HepG2 (cell line): Measurements from ENCODE around the gene KDM4B. TPM values are rescaled to one million over a fixed set of nuclear protein-coding genes. Genes with fewer than 3 reads are reported as not detected.

Source experiments
- ATAC-seq: fragments of 200-7000 bp; cut with Tn5 transposase; 3 replicates; pipeline ENCODE4 v1.9.1; 2020; ENCODE audit warnings: mild to moderate bottlenecking, moderate library complexity
- BruUV-seq: library from RNA; stranded (reverse); fragments of 400-500 nt; replicated peaks from 2 replicates; lab custom pipeline; 2021; lab: Mats Ljungman, UMichigan
- CTCF ChIA-PET: fragments of 300-600 bp; formaldehyde crosslinking; extraction: SDS; loops from one replicate; lab custom pipeline; 2021; ENCODE audit warnings: low total read pairs, inconsistent platforms, low intra/inter-chr PET ratio; lab: Yijun Ruan, JAX
- POLR2A ChIA-PET: fragments of 350-600 bp; sonication (Branson Sonifier 250); formaldehyde crosslinking; loops from one replicate; lab custom pipeline; 2020; ENCODE audit warnings: antibody characterized with exemption, inconsistent platforms; lab: Yijun Ruan, JAX
- DNase-seq: peaks from one replicate; pipeline ENCODE4 v3.0.0-alpha.2; 2015; ENCODE audit warnings: low spot score
- FAIRE-seq: peaks from 3 replicates; lab custom pipeline; 2011; peaks lifted over from hg19 to GRCh38; lab: Jason Lieb, UNC
- H2AFZ ChIP-seq: one replicate; pipeline ENCODE4 v1.6.1; 2011; ENCODE audit warnings: low read length, inconsistent platforms
- H3K27ac ChIP-seq: fragments of 300-600 bp; 3 replicates; pipeline ENCODE4 v1.8.0; 2011; ENCODE audit warnings: mixed run types, mild to moderate bottlenecking, mixed read lengths, low read length, inconsistent platforms; ENCODE audit not compliant: insufficient read depth; ENCODE audit errors: extremely low read length
- H3K27me3 ChIP-seq, 2 experiments: fragments of 200-600 bp in 1 of 2; 2 replicates in 1 of 2; 3 replicates in 1 of 2; pipeline versions ENCODE4 v1.6.0 to v1.8.0; 2011; ENCODE audit warnings: low read length in 2 of 2, mild to moderate bottlenecking in 2 of 2, moderate library complexity in 2 of 2, inconsistent platforms in 1 of 2; ENCODE audit not compliant: insufficient read depth in 2 of 2, control insufficient read depth in 1 of 2
- H3K36me3 ChIP-seq, 2 experiments: fragments of 200-600 bp in 1 of 2; replicated peaks in 1 of 2; 2 replicates in 1 of 2; 3 replicates in 1 of 2; pipeline versions ENCODE4 v1.5.1 to v1.8.0; 2011; ENCODE audit warnings: low read length in 2 of 2, inconsistent platforms in 1 of 2; ENCODE audit not compliant: insufficient read depth in 2 of 2, control insufficient read depth in 1 of 2
- H3K4me1 ChIP-seq: 2 replicates; pipeline ENCODE4 v1.5.1; 2012; ENCODE audit warnings: low read length, inconsistent platforms; ENCODE audit not compliant: insufficient read depth
- H3K4me2 ChIP-seq: 2 replicates; pipeline ENCODE4 v1.6.0; 2011; ENCODE audit warnings: low read depth, low read length, inconsistent platforms
- H3K4me3 ChIP-seq, 3 experiments: fragments of 200-600 bp in 1 of 3; sonication (generic), shearing (Covaris generic) in 1 of 3; replicated peaks in 1 of 3; 2 replicates each; pipeline ENCODE4 v1.5.1; 2011 to 2016; ENCODE audit warnings: low read length in 3 of 3, inconsistent platforms in 2 of 3, low read depth in 2 of 3, mild to moderate bottlenecking in 2 of 3, control low read depth in 1 of 3, mixed read lengths in 1 of 3; ENCODE audit not compliant: insufficient read depth in 1 of 3
- H3K79me2 ChIP-seq: one replicate; pipeline ENCODE4 v1.6.1; 2011; ENCODE audit warnings: low read length, inconsistent platforms; ENCODE audit not compliant: insufficient read depth
- H3K9ac ChIP-seq: 2 replicates; pipeline ENCODE4 v1.6.0; 2011; ENCODE audit warnings: mild to moderate bottlenecking, low read depth, low read length, inconsistent platforms; ENCODE audit not compliant: insufficient read depth
- H3K9me3 ChIP-seq: 2 replicates; pipeline ENCODE4 v1.5.1; 2012; ENCODE audit warnings: mild to moderate bottlenecking, low read length
- H4K20me1 ChIP-seq: 2 replicates; pipeline ENCODE4 v1.6.0; 2011; ENCODE audit warnings: inconsistent platforms, mild to moderate bottlenecking, low read length, moderate library complexity; ENCODE audit not compliant: insufficient read depth
- JUND ChIP-seq: sonication (generic); formaldehyde crosslinking; IDR thresholded peaks from 2 replicates; pipeline ENCODE4 v1.8.0; 2022; ENCODE audit warnings: mild to moderate bottlenecking, missing genetic modification reagents
- MTF1 ChIP-seq: sonication (generic); formaldehyde crosslinking; IDR thresholded peaks from 2 replicates; pipeline ENCODE4 v1.5.0; 2020; ENCODE audit warnings: missing genetic modification reagents
- MXD1 ChIP-seq: sonication (generic); formaldehyde crosslinking; IDR thresholded peaks from 2 replicates; pipeline ENCODE4 v1.4.0; 2020; ENCODE audit warnings: mild to moderate bottlenecking, missing genetic modification reagents
- TFAP4 ChIP-seq: sonication (generic); IDR thresholded peaks from 2 replicates; pipeline ENCODE4 v1.6.1; 2016; ENCODE audit warnings: low read depth, borderline replicate concordance
- THAP9 ChIP-seq: sonication (generic); formaldehyde crosslinking; IDR thresholded peaks from 2 replicates; pipeline ENCODE4; 2020; ENCODE audit warnings: missing genetic modification reagents, mild to moderate bottlenecking, borderline replicate concordance
- ZFP82 ChIP-seq: sonication (generic); formaldehyde crosslinking; IDR thresholded peaks from 2 replicates; pipeline ENCODE4 v1.5.1; 2020; ENCODE audit warnings: mild to moderate bottlenecking, missing genetic modification reagents, borderline replicate concordance
- ZMYM3 ChIP-seq: sonication (generic); formaldehyde crosslinking; IDR thresholded peaks from 2 replicates; pipeline ENCODE4 v1.5.1; 2020; ENCODE audit warnings: mild to moderate bottlenecking, missing genetic modification reagents
- ZNF138 ChIP-seq: sonication (generic); formaldehyde crosslinking; IDR thresholded peaks from 2 replicates; pipeline ENCODE4 v1.5.0; 2020; ENCODE audit warnings: mild to moderate bottlenecking, low read depth, missing genetic modification reagents
- ZNF44 ChIP-seq: sonication (generic); formaldehyde crosslinking; IDR thresholded peaks from 2 replicates; pipeline ENCODE4 v1.5.1; 2020; ENCODE audit warnings: mild to moderate bottlenecking, missing genetic modification reagents
- WGBS: methylation state at CpG from one replicate; pipeline ENCODE4 v1.1.6; 2017; ENCODE audit warnings: low lambda C conversion rate; 5-methylcytosine and 5-hydroxymethylcytosine counted together
- in situ Hi-C: cut with HindIII; loops from 2 replicates; pipeline ENCODE4 v1.10.0; 2017; ENCODE audit warnings: low pct_unique_long_range_greater_than_20kb; ENCODE audit not compliant: extremely low pct_ligation_motif_present
- intact Hi-C: fragments of 100-400 bp; cut with micrococcal nuclease; formaldehyde crosslinking; loops from one replicate; pipeline ENCODE4 v1.10.0; 2022; ENCODE audit not compliant: unreplicated experiment
- polyA plus RNA-seq, 8 experiments: library from polyadenylated mRNA; depleted of rRNA in 3 of 8; stranded (reverse) in 7 of 8; unstranded in 1 of 8; fragments of >200 nt; fragmentation: Illumina TruSeq in 4 of 8; extraction: Trizol in 4 of 8; gene quantifications; 2 replicates each; pipeline versions ENCODE4 v1.2.1 to v1.2.3, GENCODE V29; 2011 to 2016; ENCODE audit warnings: low read depth in 4 of 8, missing spikeins in 1 of 8, mixed read lengths in 1 of 8; ENCODE audit not compliant: insufficient read depth in 1 of 8
- total RNA-seq, 5 experiments: library from RNA; depleted of rRNA; stranded (reverse); fragments of >200 nt; fragmentation: Illumina TruSeq; extraction: Trizol; gene quantifications; 2 replicates each; pipeline ENCODE4 v1.2.3, GENCODE V29; 2016; ENCODE audit warnings: low read depth in 1 of 5

Gene KDM4B
- total and polyA plus RNA-seq, 2 of the 13 experiments (the other 11 are each of a cell fraction or from before 2014, with no cell fraction given): 4.9 to 14.6 TPM

- no peak for ATAC-seq
- intact Hi-C loops: no loop called here
- in situ Hi-C loops: no loop called here
- peaks cover 9% of the 10 kb centered on the region for H3K9me3 ChIP-seq
- no TSS peak for BruUV-seq
- no peak overlapping the region for H3K27ac ChIP-seq
- WGBS: 92% methylated on average over 23 of the region's 26 CpGs
- H4K20me1 ChIP-seq: no peaks in the 10 kb centered on the region
- H2AFZ ChIP-seq: no peak overlapping the region
- no peaks in the 10 kb centered on the region for H3K79me2 ChIP-seq
- no peaks in the 10 kb centered on the region for H3K27me3 ChIP-seq
- DNase-seq: no peak
- H3K36me3 ChIP-seq: peaks cover 11 to 21% of the 10 kb centered on the region in 2 experiments
- H3K4me2 ChIP-seq: no peak overlapping the region
- CTCF ChIA-PET: no interaction called here
- POLR2A ChIA-PET: no interaction called here
- FAIRE-seq: no peak
- no peak overlapping the region for H3K4me3 ChIP-seq
- no peaks in the 10 kb centered on the region for H3K4me1 ChIP-seq
- TF ChIP-seq ZFP82 (CRISPR knock-in tag) (no peak), MXD1 (CRISPR knock-in tag) (no peak), ZMYM3 (CRISPR knock-in tag) (no peak), TFAP4 (no peak), ZNF138 (CRISPR knock-in tag) (no peak), MTF1 (no peak), THAP9 (CRISPR knock-in tag) (no peak), ZNF44 (CRISPR knock-in tag) (no peak), JUND (CRISPR knock-in tag) (no peak)
- no peak overlapping the region for H3K9ac ChIP-seq
Observed at GRCh38 chr19:5093948-5094718, 125.2 kb downstream of the KDM4B start.
